GOT3 (cell line): ENCODE results near the gene TERF2IP.
A peak's percentile ranks its signal among the peaks of the same experiment; 100 is the strongest.

ENCODE experiments used
- DNase-seq: peaks from one replicate; lab custom pipeline; 2025; ENCODE audit warnings: mixed read lengths; lab: John Stamatoyannopoulos, UW

The TERF2IP gene, protein sequence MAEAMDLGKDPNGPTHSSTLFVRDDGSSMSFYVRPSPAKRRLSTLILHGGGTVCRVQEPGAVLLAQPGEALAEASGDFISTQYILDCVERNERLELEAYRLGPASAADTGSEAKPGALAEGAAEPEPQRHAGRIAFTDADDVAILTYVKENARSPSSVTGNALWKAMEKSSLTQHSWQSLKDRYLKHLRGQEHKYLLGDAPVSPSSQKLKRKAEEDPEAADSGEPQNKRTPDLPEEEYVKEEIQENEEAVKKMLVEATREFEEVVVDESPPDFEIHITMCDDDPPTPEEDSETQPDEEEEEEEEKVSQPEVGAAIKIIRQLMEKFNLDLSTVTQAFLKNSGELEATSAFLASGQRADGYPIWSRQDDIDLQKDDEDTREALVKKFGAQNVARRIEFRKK

DNA sequence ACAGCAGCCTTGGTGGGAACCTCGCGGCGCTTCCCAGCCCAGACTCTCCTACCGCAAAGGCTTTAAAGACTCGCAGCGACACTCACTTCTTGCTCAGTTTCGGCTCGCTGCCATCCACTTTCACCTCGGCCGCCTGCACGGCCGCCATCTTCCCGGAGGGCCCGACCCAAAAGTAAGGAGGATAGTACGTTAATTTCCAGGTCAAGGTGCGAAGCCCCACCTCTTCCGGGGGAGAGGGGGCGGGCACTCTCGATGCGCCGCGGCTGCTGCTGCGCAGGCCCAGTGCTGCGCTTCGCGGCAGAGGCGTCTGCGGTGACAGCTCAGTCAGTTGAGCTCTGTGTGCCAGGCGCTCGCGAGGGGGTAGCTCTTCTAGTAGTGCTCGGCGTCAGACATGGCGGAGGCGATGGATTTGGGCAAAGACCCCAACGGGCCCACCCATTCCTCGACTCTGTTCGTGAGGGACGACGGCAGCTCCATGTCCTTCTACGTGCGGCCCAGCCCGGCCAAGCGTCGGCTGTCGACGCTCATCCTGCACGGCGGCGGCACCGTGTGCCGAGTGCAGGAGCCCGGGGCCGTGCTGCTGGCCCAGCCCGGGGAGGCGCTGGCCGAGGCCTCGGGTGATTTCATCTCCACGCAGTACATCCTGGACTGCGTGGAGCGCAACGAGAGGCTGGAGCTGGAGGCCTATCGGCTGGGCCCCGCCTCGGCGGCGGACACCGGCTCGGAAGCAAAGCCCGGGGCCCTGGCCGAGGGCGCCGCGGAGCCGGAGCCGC lies at the start of gene TERF2IP, which contains the start of gene KARS1:
Gene TERF2IP (plus strand): TSS at position 282 of the 773 bp plus-strand sequence. CDS start 110 bp downstream, at position 392.
Gene KARS1 (minus strand): TSS at position 174 of the 773 bp plus-strand sequence. CDS start 26 bp downstream, at position 148.
- peak; percentile 77 for DNase-seq

DNA sequence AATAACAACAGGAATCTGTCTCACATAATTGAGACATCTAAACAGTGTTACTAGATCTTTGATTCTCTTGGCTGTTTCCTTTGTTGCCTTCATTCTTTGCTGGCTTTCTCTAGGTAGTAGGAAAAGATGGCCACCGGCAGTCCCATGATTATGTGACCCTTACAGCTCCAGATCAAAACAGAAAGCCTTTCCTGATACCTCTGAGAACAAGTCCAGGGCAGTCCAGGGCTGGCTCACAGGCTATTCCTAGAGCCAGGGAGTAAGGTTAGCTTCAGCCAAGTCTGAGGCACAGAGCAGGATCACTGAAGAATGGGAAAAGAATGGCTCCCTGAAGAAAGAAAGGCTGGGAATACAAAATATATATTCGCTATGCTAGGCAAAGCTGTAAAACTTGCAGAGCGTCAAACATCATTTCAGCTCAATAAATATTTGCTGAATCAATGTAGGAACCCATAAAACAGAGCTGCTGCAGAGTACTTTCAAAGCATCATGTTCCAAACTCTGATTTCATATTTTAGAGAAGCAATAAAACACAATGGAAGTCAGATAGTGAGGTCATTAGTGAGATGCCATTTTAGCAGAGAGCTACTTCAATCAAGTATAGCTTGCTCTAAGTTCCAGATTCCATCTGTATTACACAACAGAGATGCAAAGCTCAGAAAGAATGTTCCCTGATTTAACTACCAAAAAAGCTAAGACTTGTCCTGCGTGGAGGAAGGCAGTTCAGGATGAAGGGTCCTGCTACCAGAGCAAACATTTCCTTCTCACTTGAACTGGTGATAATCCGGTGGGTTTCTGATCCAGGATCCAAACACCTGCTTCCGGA lies 47.9 kb upstream of the TERF2IP start:
- DNase-seq: no peak

DNA sequence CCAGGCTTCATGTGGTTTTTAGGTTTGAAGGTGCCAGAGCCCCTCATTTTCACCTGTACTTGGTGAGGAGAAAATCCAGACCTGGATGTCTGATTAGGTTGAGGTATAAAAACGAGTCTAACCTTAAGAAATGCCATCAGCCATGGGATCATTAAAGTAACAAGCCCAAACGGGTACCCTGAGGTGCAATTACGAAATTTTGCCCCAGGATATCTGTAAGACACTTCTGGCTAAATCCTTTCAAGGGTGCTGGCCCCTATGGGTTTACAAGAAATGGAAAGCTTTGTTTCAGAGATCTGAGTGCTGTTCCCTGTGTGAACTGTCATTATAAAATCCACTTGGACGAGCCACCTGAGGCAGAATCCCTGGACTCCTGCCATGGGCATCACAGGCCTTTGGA lies 44.3 kb upstream of the TERF2IP start:
- DNase-seq: no peak

DNA sequence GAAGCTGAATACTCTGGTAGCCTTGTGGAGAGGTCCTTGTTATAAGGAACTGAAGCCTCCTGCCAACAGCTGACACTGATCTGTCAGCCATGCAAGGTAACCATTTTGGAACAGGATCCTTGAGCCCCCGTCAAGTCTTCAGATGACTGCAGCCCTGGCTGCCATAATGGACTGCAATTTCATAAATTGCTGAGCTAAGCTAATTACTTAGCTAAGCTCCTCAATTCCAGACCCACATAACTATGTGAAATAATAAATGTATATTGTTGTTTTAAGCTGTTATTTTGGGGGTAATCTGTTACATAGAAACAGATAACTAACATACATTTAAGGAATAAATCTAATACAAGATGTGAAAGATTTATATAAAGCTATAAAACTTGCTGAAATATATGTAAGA lies 41.1 kb upstream of the TERF2IP start:
- DNase-seq: no peak

DNA sequence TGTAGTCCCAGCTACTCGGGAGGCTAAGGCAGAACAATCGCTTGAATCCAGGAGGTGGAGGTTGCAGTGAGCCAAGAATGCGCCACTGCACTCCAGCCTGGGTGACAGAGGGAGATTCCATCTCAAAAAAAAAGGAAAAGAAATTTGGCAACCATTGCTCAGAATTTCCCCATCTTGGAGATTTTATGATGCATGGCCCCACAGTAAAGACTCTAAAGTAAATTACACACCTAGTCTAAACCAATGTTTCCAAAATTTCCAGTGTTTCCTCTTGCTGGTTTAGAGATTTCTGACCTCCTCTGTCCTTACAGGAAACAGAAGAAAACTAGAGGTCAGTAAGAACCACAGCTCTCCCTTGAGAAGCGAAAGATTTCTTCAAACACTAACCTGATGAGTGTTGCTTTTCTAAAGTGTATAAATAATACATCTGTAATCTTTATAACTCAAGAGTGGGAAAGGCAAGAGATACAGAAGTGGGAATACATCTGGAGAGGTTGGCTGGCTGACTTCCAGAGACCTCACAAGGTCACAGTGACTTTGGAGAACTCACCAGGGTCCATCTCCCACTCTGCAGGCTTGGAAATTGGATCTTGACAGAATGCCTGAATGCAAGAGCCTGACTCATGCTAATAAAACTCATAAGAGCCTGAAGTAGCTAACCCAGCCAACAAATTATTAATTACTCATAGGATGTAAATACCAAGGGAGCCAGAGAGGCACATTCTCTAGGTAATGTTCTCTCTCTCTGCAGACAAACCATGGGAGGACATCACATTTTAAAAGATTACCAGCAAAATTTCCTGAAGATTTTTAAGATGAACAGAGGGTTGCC lies 33.3 kb upstream of the TERF2IP start:
- DNase-seq: no peak

DNA sequence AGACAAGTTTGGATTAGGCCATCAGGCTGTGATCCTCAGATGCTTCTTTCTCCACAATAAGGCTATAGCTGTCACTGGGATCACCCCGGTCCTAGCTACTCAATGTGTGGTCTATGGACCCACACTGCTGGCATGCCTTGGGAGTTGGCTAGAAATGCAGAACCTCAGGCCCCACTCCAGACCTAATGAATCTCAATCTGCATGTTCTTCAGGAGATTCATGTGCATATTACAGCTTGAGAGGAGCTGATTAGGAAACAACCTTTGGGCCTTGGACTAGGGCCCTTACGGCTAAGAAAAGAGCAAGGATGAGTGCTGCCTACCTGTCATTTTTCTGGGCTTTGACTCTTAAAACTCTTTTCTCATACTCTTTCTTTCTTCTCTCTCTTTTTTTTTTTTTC lies 32.0 kb upstream of the TERF2IP start:
- DNase-seq: no peak

DNA sequence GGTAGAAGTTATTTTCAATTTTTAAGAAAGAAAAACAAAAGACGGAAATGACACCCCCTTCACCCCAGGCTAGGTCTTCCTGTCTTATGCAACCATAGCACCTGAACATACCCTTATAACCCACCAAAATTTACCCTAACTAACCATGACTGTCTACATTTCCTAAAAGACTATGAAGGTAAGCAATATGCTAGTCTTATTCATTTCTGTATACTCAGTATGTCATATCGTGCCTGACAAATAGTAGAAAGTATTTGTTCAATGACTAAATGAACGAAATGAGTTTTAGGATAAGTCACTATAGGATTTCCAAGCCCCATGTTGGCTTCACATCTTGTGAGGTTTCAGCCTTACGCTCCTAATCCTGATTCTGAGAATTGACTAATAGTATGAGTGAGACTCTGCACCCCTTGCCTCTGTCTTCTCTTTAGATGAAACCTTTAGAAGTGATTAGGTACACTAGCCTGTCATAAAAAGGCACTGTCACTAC lies 31.0 kb upstream of the TERF2IP start:
- DNase-seq: no peak

DNA sequence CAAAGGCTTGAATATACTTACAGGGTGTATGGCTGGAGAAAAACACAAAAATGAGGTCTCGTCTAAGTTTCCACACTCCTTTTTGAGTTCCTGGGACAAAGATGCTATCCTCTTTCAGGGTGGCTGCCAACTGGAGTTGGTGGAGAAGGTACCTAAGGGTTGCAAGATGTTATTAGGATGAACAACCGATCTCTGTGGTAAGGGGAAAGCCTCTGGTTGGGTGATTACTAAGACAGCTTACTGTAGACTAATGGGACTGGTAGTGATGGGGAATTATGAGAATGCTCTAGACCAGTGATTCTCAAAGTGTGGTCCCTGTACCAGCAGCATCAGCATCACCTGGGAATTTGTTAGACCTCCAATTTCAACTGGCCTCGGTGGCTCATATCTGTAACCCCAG lies 30.5 kb upstream of the TERF2IP start:
- no peak for DNase-seq

DNA sequence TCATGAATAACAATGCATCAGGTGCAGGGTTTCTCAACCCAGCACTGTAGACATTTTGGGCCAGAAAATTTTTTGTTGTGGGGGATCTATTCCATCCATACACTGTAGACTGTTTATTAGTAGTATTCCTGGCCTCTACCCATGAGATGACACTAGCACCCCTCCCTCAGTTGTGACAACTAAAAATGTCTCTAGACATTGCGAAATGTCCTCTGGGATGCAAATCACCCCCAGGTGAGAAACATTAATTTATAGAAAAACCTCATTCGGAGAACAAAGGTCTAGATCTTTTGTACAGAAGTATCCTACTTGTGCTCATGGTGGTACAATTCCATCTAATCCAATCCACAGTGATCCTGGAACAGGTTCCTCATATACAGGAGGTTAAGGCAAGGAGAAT lies 28.8 kb upstream of the TERF2IP start:
- DNase-seq: no peak

DNA sequence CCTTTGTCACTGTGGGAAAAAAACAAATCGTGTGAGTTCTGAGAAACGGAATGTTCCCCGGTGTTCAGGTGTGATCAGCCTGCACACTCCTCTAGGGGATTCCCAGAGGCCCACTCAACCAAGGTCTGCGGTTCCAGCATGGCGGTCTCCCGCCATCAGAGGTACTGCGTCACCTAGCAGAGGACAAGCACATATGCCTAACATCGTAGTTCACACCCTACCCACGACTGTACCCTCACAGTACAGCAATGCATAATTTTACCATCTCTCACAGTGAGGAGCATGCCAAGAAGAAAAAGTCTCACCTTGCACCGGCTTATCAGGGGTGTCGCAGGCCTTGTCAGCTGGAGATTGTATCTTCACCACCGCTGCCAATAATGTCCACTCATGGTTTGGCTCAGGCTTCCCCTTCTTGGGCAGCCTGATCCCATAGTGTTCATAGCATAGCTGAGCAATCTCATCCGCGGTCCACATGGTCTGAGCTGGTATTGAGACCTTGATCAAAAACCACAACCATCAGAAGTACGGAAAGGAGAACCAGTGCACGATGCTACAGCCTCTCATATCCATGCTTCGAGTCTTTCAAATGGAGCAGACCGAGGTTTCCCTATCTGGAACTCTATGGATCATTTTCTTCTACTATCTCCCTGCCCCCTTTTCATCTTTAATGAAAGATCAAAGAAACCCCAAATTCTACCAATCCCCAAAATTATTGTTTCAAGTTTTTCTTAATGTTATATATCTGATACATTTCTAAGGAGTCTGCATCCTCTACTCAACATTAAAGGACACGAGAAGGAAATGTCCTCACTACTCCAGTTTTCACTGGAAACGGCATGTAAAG lies 27.0 kb upstream of the TERF2IP start:
- no peak for DNase-seq

DNA sequence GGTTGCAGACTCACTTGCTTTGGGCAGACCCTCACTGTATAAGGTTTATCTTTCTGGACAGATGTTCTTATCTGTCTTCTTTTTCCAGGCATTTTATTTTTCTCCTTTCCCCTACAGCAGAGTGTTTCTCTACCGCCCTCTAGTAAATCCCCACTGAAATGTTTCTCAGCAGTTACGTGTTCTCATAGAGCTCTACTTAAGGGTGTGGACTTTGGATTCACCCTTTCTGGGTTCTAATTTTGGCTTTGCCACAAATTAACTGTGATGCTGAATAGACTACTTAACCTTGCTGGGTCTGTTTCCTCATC lies 26.4 kb upstream of the TERF2IP start:
- DNase-seq: no peak

DNA sequence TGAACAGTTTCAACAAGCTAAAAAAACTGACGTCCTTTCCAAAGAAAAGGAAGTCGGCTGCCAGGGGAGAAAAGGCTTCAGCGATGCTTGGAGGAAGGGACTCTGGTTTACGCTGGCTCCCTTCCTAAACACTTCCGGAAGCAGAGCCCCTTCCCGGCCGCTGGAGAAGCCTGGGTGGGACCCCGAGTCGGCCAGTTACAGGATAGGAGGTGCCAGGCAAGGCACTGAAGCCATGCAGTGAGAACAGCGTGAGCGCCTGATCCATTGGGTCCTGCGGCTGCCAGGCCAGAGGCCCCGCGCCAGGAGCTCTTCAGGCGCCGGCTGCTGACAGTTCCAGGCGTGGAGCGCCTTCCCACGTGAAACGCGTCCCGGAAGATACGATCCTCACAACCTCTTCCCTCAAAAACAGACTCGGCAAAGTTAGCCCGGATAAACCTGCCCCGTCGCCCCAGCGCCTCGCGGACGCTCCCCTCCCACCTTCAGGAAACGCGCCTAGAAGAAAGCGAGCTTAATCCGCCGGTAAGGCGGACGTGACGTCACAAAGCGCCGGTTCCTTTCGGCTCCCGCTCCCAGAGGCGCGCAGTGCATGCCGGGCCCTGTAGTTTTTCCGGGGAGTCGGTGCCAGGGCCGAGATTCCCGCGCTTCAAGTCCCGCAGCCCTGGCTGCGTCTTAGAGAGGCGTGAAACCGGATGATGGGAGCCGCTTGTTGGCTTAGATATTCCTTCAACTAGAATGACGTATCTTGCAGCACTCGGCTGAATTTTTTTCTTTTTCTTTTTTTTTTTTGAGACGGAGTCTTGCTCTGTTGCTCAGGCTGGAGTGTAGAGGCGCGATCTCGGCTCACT lies 24.6 kb upstream of the TERF2IP start, which contains the start of gene ADAT1:
Gene ADAT1 (minus strand): TSS at position 521 of the 845 bp plus-strand sequence. CDS start 2,482 bp downstream, outside the sequence.
- peak; percentile 88 for DNase-seq

DNA sequence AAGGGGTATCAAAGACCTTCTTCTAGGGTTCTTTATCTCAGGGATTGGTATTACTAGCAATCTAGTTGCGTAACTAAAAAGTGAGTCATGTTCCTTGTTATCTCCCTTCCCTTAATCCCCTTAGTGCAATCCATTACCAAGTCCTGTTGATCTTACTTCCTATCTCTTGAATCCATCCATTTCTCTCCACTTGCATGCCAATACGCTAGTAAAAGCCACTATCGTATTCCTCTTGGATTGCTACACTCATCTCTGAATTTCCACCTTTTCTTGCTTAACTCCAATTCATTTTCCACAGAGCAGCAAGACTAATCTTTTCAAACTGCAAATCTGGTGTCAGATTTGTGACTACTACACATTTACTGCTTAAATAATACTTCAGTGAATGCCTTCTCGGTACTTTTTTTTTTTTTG lies 22.6 kb upstream of the TERF2IP start:
- DNase-seq: no peak

DNA sequence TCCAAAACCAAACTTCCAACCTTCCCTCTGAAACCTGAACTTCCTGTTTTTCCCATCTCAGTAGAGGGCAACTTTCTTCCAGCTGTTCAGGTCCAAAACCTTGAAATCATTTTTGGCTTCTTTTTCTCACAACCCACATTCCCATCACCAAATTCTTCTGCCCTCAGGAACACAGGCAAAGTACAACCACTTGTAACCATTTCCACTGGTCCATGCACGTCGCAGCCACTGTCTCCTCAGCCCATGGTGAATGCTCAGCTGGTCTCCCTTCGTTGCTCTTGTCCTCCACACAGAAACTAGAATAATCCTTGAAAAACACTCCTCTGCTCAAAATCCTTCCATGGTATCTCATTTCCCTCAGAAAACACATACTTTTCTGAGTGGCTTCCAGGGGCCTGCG lies 20.8 kb upstream of the TERF2IP start:
- no peak for DNase-seq

DNA sequence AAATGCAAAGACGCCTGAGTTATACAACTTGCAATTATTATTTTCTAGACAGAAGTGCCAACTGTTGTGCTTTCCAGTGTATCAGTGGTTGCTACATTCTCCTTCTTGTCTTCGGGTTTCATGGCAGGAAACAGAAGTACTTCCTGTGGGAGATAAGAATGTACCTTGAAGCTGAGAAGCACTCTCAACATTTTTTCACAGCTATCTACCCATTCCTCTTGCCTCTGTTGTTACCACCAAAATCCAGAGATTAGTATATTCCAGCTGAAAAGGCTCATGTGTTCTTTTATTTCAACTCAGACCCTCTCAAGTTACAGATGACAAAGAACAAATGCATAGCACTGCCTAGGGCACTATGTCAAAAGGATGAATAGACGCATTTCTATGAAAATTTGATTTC lies 19.7 kb upstream of the TERF2IP start:
- no peak for DNase-seq

DNA sequence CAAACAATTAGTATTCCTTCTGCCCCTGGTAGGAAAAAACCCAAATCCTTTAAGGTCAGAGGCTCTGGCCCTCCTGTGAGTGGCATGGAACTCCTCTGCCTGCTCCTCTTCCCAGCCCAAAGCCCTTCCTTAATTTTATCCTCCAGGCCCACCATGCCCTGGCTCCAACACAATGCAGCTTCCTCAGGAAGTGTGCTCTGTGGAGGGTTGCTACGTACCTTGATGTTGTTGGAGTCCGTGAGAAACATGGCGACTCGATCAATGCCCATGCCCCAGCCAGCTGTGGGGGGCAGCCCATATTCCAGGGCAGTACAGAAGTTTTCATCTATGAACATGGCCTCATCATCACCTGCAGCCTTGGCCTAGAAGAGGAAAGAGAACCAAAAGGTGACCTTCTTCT lies 19.2 kb upstream of the TERF2IP start:
- no peak for DNase-seq

DNA sequence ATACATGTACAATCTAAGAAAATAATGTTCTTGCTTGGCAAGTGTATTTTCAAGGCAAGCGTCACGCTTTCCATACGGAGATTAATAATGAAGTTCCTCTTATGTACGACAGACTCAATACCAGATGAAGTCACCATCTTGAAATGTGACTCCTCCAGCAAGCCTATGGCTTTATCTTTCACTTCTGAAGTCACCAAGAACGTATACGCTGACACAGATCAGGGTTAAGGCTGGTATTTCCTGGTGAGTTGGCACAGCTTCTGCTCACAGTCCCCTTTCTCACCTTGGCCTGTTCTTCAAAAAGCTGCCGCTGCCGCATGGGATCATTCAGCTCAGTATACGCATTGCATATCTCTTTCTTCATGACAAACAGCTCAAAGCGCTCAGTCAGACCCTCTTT lies 18.4 kb upstream of the TERF2IP start:
- DNase-seq: no peak

DNA sequence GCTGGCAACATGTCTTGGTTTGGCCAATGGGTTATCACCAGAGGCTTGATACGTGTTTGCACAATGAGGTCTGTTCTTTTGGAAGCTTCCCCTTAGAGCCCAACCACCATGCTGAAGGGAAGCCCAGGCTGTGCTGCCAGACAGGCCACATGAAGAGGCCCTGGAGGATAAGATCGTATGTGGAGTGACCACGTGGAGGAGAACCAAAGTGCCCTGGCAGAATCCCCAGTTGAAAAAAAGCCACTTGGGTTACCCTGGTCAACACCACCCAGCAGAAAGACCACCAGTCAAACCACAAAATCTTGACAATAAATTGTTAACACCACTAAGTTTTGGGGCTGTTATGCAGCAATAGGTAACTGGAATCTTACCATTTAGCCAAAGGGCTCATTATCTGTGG lies 17.5 kb upstream of the TERF2IP start:
- no peak for DNase-seq

DNA sequence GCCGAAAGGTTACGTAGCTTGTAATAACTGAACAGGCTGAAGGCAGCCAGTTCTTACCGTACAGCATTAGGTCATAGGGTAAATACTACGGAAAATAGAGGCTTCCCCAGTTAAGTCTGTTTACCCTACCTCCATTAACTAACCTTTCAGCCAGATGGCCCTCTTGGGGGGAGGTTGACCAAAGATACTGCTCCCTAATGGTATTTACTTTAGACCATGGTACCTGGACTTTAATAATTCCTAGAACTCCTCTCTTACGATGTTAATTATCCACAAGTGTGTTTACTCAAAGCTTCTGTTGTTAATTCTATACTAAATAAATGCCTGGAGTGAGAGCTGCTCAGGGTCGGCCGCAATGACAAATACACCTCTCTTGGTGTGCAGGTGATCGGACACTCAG lies 14.7 kb upstream of the TERF2IP start:
- DNase-seq: no peak
